A673 (cell line): ENCODE measurements around the gene RFX2. TPM values are rescaled to one million over a fixed set of nuclear protein-coding genes. Genes with fewer than 3 reads are reported as not detected.

Source experiments
- BruUV-seq: library from RNA; stranded (reverse); fragments of 400-500 nt; replicated peaks from 2 replicates; lab custom pipeline; 2021; lab: Mats Ljungman, UMichigan
- CTCF ChIA-PET: fragments of 300-600 bp; sonication (Branson Sonifier 250); formaldehyde crosslinking; loops from one replicate; lab custom pipeline; 2022; ENCODE audit warnings: antibody characterized with exemption; lab: Charles Lee
- POLR2A ChIA-PET: fragments of 300-600 bp; sonication (Branson Sonifier 250); formaldehyde crosslinking; loops from one replicate; lab custom pipeline; 2022; ENCODE audit warnings: antibody characterized with exemption; ENCODE audit not compliant: low non-redundant PET; lab: Charles Lee
- DNase-seq: peaks from one replicate; pipeline ENCODE4 v3.0.0-alpha.2; 2015; ENCODE audit warnings: low spot score
- H3K27ac ChIP-seq: fragments of 200-600 bp; sonication (generic); 2 replicates; pipeline ENCODE4 v1.5.1; 2016; ENCODE audit warnings: mixed run types, low read depth, mild to moderate bottlenecking, mixed read lengths, antibody characterized with exemption, low read length; ENCODE audit not compliant: poor library complexity, severe bottlenecking
- H3K27me3 ChIP-seq: fragments of 200-600 bp; sonication (generic); replicated peaks from 2 replicates; pipeline ENCODE4 v1.6.1; 2017; ENCODE audit warnings: mixed run types, low read depth, mild to moderate bottlenecking, mixed read lengths, antibody characterized with exemption, low read length; ENCODE audit not compliant: insufficient read depth, poor library complexity
- H3K36me3 ChIP-seq: fragments of 200-600 bp; sonication (generic); 2 replicates; pipeline ENCODE4 v1.6.1; 2016; ENCODE audit warnings: mixed run types, mild to moderate bottlenecking, mixed read lengths, antibody characterized with exemption, low read length; ENCODE audit not compliant: insufficient read depth, poor library complexity, severe bottlenecking
- H3K4me1 ChIP-seq: fragments of 200-600 bp; sonication (generic); 2 replicates; pipeline ENCODE4 v1.6.1; 2017; ENCODE audit warnings: mixed run types, mild to moderate bottlenecking, mixed read lengths, antibody characterized with exemption, low read length; ENCODE audit not compliant: insufficient read depth, poor library complexity, severe bottlenecking
- H3K4me3 ChIP-seq: fragments of 200-600 bp; sonication (generic); 2 replicates; pipeline ENCODE4 v1.5.1; 2016; ENCODE audit warnings: low read depth, mixed run types, mild to moderate bottlenecking, mixed read lengths, low read length; ENCODE audit not compliant: poor library complexity, severe bottlenecking
- H3K9me3 ChIP-seq: fragments of 200-600 bp; sonication (generic); 2 replicates; pipeline ENCODE4 v1.6.1; 2016; ENCODE audit warnings: mixed run types, low read depth, mild to moderate bottlenecking, mixed read lengths, antibody characterized with exemption, low read length; ENCODE audit not compliant: poor library complexity, severe bottlenecking
- CTCF ChIP-seq: fragments of 300-800, 200-600 bp; sonication (generic); conservative IDR thresholded peaks from 2 replicates; pipeline ENCODE4 v1.5.1; 2017; ENCODE audit warnings: low read depth, mild to moderate bottlenecking, antibody characterized with exemption, low read length, moderate library complexity, mixed read lengths
- EZH2 ChIP-seq: fragments of 200-600 bp; sonication (generic); IDR thresholded peaks from 2 replicates; pipeline ENCODE4 v1.6.1; 2017; ENCODE audit warnings: borderline replicate concordance, low read depth, mild to moderate bottlenecking, mixed read lengths, antibody characterized with exemption, low read length; ENCODE audit not compliant: poor library complexity, severe bottlenecking
- intact Hi-C: fragments of 100-400 bp; cut with micrococcal nuclease; formaldehyde crosslinking; loops from one replicate; pipeline ENCODE4 v1.10.0; 2022; ENCODE audit not compliant: unreplicated experiment
- total RNA-seq: library from RNA; stranded (reverse); gene quantifications from 2 replicates; pipeline ENCODE4 v1.2.3, GENCODE V29; 2021

Gene RFX2
- total RNA-seq, 1 experiment from 2014 or later, result 11.7 TPM

- intact Hi-C loops, result no loop called here
- no TSS peak for BruUV-seq
- H3K27me3 ChIP-seq, result no peaks in the 10 kb centered on the region
- H3K36me3 ChIP-seq, result no peaks in the 10 kb centered on the region
- H3K4me3 ChIP-seq, result no peak overlapping the region
- POLR2A ChIA-PET, result no interaction called here
- CTCF ChIA-PET, result no interaction called here
- TF ChIP-seq EZH2 (no peak), CTCF (no peak)
- no peaks in the 10 kb centered on the region for H3K9me3 ChIP-seq
- no peak overlapping the region for H3K27ac ChIP-seq
- H3K4me1 ChIP-seq, result peaks cover 3% of the 10 kb centered on the region
- DNase-seq, result no peak
Measured at GRCh38 chr19:5994405-5995165, 115.7 kb downstream of the RFX2 start.

DNA sequence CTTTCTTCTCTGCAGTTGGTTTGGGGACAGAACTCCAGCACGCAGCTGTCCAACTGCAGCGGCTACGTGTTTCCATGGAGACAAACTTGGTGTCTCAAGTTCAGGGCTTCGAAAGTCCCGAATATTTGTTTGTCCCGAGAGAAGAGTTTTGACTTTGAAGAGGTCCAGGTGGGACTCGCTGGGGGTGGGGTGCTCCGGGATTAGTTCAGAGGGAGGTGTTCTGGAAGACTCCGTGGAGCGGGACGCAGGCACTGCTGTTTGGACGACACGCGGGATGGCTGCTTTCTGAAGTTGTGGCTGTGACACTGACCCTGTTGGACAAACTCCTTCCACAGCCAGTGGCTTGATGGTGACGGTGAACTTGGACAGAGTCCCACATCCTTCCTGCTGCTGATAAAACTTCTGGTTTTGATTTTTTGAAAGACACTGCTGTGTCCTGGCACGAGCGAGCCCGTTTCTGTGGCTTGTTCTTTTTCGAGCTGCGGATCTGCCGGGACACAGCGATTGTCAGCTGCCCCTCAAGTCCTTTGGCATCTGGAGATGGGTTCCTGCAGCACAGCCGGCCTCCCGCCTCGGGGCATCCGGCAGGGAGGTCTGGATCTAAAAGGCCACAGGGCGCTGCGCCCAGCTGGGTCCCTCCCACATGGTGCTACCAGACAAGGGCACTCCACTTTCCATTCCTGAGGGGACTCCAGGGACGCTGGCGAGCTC lies 116.5 kb downstream of the RFX2 start:
- ChIA-PET CTCF (no interaction called here), POLR2A (no interaction called here)
- H3K27me3 ChIP-seq, result no peaks in the 10 kb centered on the region
- no peak for TF ChIP-seq EZH2
- no peak for TF ChIP-seq CTCF
- no peak overlapping the region for H3K27ac ChIP-seq
- no peak overlapping the region for H3K4me3 ChIP-seq
- no TSS peak for BruUV-seq
- no peaks in the 10 kb centered on the region for H3K9me3 ChIP-seq
- peaks cover 3% of the 10 kb centered on the region for H3K4me1 ChIP-seq
- H3K36me3 ChIP-seq, result no peaks in the 10 kb centered on the region
- intact Hi-C loops, result no loop called here
- no peak for DNase-seq

- peaks cover 3% of the 10 kb centered on the region for H3K4me1 ChIP-seq
- H3K27me3 ChIP-seq, result no peaks in the 10 kb centered on the region
- TF ChIP-seq CTCF, result no peak
- no TSS peak for BruUV-seq
- DNase-seq, result no peak
- no peak overlapping the region for H3K4me3 ChIP-seq
- intact Hi-C loops, result no loop called here
- peak overlapping the region; percentile 37 for H3K27ac ChIP-seq
- POLR2A ChIA-PET, result no interaction called here
- H3K36me3 ChIP-seq, result no peaks in the 10 kb centered on the region
- H3K9me3 ChIP-seq, result no peaks in the 10 kb centered on the region
- CTCF ChIA-PET, result no interaction called here
Measured at GRCh38 chr19:5993201-5993600, 117.1 kb downstream of the RFX2 start.
